ENCODE measurements around the gene CAMK2B. TPM values are rescaled to one million over a fixed set of nuclear protein-coding genes. Genes with fewer than 3 reads are reported as not detected.

CAMK2B gene
- total and polyA plus RNA-seq, 2 experiments from 2014 or later: not detected

- Mint-ChIP-seq H3K27ac (no peak overlapping the region), H3K9me3 (no peaks in the 10 kb centered on the region), H3K4me1 (peaks cover 7% of the 10 kb centered on the region), H3K27me3 (ENCODE audit: insufficient read depth, low read depth, poor library complexity) (peaks cover 14% of the 10 kb centered on the region), H3K36me3 (ENCODE audit: low read depth) (no peaks in the 10 kb centered on the region), H3K4me3 (no peak overlapping the region)
- no peak for ATAC-seq
- no peaks in the 10 kb centered on the region for H3K79me2 ChIP-seq (replicated peaks; ENCODE audit: insufficient read depth)
- H3K36me3 ChIP-seq (ENCODE audit: insufficient read depth): no peaks in the 10 kb centered on the region
- no peaks in the 10 kb centered on the region for H3F3A ChIP-seq (replicated peaks; ENCODE audit: low read depth)
- H4K20me1 ChIP-seq (replicated peaks; ENCODE audit: insufficient read depth): no peaks in the 10 kb centered on the region
- no peaks in the 10 kb centered on the region for H3K4me1 ChIP-seq (ENCODE audit: insufficient read depth)
- H3K4me3 ChIP-seq: no peak overlapping the region
- DNase-seq (ENCODE audit: low spot score): no peak
- TF ChIP-seq POLR2AphosphoS5 (IDR thresholded peaks at IDR 0.05; ENCODE audit: low read depth): no peak
- no peak for TF ChIP-seq EZH2 (IDR thresholded peaks at IDR 0.05; ENCODE audit: low read depth, unreplicated experiment)
- TF ChIP-seq, protein P1, sequence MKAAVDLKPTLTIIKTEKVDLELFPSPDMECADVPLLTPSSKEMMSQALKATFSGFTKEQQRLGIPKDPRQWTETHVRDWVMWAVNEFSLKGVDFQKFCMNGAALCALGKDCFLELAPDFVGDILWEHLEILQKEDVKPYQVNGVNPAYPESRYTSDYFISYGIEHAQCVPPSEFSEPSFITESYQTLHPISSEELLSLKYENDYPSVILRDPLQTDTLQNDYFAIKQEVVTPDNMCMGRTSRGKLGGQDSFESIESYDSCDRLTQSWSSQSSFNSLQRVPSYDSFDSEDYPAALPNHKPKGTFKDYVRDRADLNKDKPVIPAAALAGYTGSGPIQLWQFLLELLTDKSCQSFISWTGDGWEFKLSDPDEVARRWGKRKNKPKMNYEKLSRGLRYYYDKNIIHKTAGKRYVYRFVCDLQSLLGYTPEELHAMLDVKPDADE (IDR thresholded peaks at IDR 0.05): no peak
- TF ChIP-seq, protein P2, sequence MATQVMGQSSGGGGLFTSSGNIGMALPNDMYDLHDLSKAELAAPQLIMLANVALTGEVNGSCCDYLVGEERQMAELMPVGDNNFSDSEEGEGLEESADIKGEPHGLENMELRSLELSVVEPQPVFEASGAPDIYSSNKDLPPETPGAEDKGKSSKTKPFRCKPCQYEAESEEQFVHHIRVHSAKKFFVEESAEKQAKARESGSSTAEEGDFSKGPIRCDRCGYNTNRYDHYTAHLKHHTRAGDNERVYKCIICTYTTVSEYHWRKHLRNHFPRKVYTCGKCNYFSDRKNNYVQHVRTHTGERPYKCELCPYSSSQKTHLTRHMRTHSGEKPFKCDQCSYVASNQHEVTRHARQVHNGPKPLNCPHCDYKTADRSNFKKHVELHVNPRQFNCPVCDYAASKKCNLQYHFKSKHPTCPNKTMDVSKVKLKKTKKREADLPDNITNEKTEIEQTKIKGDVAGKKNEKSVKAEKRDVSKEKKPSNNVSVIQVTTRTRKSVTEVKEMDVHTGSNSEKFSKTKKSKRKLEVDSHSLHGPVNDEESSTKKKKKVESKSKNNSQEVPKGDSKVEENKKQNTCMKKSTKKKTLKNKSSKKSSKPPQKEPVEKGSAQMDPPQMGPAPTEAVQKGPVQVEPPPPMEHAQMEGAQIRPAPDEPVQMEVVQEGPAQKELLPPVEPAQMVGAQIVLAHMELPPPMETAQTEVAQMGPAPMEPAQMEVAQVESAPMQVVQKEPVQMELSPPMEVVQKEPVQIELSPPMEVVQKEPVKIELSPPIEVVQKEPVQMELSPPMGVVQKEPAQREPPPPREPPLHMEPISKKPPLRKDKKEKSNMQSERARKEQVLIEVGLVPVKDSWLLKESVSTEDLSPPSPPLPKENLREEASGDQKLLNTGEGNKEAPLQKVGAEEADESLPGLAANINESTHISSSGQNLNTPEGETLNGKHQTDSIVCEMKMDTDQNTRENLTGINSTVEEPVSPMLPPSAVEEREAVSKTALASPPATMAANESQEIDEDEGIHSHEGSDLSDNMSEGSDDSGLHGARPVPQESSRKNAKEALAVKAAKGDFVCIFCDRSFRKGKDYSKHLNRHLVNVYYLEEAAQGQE (IDR thresholded peaks at IDR 0.05; ENCODE audit: unreplicated experiment): no peak
- TF ChIP-seq, protein P3, sequence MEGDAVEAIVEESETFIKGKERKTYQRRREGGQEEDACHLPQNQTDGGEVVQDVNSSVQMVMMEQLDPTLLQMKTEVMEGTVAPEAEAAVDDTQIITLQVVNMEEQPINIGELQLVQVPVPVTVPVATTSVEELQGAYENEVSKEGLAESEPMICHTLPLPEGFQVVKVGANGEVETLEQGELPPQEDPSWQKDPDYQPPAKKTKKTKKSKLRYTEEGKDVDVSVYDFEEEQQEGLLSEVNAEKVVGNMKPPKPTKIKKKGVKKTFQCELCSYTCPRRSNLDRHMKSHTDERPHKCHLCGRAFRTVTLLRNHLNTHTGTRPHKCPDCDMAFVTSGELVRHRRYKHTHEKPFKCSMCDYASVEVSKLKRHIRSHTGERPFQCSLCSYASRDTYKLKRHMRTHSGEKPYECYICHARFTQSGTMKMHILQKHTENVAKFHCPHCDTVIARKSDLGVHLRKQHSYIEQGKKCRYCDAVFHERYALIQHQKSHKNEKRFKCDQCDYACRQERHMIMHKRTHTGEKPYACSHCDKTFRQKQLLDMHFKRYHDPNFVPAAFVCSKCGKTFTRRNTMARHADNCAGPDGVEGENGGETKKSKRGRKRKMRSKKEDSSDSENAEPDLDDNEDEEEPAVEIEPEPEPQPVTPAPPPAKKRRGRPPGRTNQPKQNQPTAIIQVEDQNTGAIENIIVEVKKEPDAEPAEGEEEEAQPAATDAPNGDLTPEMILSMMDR (conservative IDR thresholded peaks at IDR 0.05; ENCODE audit: low read depth in 2 of 2): no peak
- TF ChIP-seq JUNB (IDR thresholded peaks at IDR 0.05; ENCODE audit: unreplicated experiment): no peak
- TF ChIP-seq ZNF462 (CRISPR knock-in tag; IDR thresholded peaks at IDR 0.05): no peak
- TF ChIP-seq CREB1 (CRISPR knock-in tag; IDR thresholded peaks at IDR 0.05; ENCODE audit: low read depth): no peak
- TF ChIP-seq ZNF114 (CRISPR knock-in tag; IDR thresholded peaks at IDR 0.05): no peak
- no peak overlapping the region for H3K4me2 ChIP-seq
- H3K27me3 ChIP-seq (ENCODE audit: insufficient read depth): no peaks in the 10 kb centered on the region
- H3K9me2 ChIP-seq (ENCODE audit: insufficient read depth): no peaks in the 10 kb centered on the region
- no peak overlapping the region for H2AFZ ChIP-seq
- H3K27ac ChIP-seq (ENCODE audit: low read depth): no peak overlapping the region
These were observed 85.0 kb downstream of the CAMK2B start for GRCh38 chr7:44240376-44240775.

All from GM23338 (cell line).